NCI-H2227 (cell line): ENCODE results near the gene CENPA.
A peak's percentile ranks its signal among the peaks of the same experiment; 100 is the strongest.

Experiments
- DNase-seq: peaks from one replicate; lab custom pipeline; 2025; ENCODE audit not compliant: unreplicated experiment; lab: John Stamatoyannopoulos, UW

CENPA gene

DNA sequence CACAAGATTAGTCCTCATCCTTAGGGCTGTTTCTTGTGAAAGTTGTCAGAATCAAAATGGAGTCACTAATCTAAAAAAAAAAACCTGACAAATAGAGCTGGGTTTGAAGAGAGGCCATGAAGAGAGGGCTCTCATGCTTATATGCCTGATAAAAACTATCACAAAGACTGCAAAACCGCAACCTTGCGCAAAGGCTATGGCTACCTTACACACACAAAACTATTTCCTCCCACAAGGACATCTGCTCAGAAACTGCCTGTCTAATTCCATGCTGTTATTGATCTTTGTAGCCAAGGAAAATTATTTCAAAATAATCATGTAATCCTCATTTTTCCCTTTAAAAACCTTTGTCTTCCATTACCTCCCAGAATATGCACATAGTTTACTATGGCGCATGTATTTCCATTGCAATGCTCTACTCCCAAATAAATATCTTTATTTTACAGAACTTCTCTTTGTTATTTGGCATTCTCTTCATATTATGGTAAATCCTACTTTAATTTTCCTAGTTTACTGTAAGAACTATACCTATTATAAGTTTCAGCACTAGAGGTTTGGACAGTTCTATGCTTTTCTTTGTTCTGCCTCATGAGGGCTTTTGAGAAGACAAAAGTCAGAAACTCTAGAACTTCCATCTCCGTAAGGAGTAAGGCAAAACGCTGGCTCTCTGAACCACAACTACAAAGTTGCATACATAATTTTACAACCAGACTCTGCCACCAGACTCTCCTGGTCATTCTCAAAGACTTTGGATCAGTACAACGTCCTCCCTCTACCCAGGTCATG, 52.5 kb downstream of the CENPA start:
- DNase-seq = no peak

- peak; percentile 16 for DNase-seq
Observed at GRCh38 chr2:26840937-26841610, 55.2 kb downstream of the CENPA start.

- DNase-seq = no peak
Observed at GRCh38 chr2:26843041-26843440, 57.2 kb downstream of the CENPA start.
